GM18508 (cell line): ENCODE measurements around the gene FKBP2.

Experiments
- ATAC-seq: cut with Tn5 transposase; IDR thresholded peaks from one replicate; pipeline ENCODE4 v1.9.1; 2021; ENCODE audit warnings: moderate number of reproducible peaks; ENCODE audit not compliant: insufficient read depth, unreplicated experiment

Gene FKBP2

DNA sequence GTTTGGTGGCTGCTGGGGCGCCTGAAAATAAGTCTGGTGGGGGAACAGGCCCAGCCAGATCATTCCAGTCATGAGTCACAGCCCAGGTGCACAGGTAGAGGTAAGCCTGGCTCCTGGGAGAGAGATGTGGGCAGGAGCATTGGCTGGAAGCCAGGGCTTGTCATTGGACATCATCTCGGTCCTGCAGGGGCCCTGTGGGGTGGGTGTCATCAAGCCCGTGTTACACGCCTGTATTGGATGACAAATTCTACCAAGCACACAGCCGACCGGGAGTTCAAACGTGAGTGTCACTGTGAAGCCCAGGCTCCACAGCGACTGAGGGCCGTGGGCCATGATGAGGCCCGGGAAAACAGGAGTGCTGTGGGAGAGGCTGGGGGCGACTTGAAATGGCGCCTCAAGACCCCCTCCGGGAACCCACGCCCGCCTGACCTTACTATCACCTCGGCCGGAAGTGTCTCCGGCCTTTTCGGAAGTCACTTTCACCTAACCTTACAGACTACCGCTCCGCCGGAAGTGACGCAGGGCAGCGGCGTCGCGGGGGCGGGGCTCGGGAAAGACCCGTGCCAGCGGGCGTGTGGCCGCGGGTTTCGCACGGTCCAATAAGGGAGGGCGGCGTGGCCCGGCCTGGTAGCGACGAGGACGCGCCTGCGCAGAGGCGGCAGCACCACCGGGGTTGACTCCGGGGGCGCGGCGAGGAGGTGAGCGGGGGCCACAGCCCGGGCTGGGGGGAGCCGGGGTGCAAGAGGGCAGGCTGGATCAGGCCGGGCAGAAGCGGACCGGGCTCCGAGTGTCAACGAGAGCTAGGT is at the start of gene FKBP2:
TSS of gene FKBP2 (plus strand) at position 661 of the 806 bp plus-strand sequence. CDS start 1,293 bp downstream, outside the sequence.
- peak; percentile 38 for ATAC-seq

- no peak for ATAC-seq
Measured at GRCh38 chr11:64192434-64192833, 48.5 kb upstream of the FKBP2 start.

GRCh38 chr11:64196626-64197025 is 44.3 kb upstream of the FKBP2 start:
- ATAC-seq = no peak

- no peak for ATAC-seq
Measured at GRCh38 chr11:64198511-64198910, 42.4 kb upstream of the FKBP2 start.

GRCh38 chr11:64201543-64201942 is 39.4 kb upstream of the FKBP2 start:
- ATAC-seq = no peak

- ATAC-seq = no peak
Measured at GRCh38 chr11:64202992-64203391, 37.9 kb upstream of the FKBP2 start.

DNA sequence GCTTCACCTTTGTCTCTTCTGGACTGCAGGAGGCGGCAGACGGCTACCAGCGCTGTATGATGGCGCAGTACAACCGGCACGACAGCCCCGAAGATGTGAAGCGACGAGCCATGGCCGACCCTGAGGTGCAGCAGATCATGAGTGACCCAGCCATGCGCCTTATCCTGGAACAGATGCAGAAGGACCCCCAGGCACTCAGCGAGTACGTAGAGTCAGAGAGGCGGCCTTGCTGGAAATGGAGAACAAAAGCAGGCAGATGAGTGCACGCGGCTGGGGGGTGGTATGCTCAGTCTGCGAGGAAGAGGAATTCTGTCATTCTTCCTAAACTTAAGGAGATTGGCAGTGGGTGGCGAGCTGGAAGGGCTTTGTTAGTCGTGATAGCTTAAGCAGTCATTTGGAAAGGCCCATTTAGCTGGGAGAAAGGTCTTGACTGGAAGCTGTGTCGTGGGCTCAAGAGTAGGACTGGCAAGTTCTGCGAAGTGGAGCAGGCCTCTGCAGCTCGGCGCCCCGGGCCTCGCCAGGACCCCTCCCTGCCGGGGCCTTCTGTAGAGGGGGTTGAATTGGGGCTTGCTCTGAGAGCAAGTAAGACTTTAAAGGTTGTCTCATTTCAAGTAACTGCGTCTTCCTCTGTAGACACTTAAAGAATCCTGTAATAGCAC is 37.3 kb upstream of the FKBP2 start:
- no peak for ATAC-seq

DNA sequence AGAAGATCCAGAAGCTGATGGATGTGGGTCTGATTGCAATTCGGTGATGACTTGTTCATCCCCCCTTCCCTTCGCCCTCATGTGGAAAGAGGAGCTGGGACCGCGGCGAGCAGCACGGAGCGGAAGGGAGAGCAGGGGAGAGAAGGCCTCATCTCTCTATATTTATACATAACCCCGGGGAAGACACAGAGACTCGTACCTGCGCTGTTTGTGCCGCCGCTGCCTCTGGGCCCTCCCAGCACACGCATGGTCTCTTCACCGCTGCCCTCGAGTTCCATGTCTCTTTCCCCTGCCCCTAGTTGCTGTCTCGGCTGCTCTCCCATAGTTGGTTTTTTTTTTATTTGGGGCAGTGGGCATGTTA is 36.8 kb upstream of the FKBP2 start:
- no peak for ATAC-seq

DNA sequence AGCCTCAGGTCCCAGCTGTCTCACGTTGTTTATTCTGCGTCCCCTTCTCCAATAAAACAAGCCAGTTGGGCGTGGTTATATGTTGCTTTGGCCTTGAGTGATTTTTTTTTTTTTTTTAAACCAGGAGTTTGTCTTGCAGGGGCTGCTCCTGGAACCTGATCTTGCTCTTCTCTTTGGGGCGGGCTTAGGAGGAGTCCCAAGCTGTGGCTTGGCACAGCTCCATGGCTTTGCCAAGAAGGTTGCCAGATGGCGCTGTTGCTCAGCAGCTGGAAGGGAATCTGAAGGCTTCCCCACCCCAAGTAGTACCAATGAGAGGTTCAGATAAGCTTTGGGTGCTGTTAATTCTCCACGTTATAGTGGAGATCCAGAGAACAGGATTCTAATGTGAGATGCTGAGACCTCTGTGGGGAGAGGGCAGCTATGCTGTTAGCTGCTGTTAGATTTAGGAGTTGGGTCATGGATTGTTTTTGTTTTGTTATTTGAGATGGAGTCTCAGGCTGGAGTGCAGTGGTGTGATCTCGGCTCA is 36.4 kb upstream of the FKBP2 start:
- no peak for ATAC-seq

- no peak for ATAC-seq
Measured at GRCh38 chr11:64206457-64207255, 34.2 kb upstream of the FKBP2 start, which contains the start of gene FERMT3. Gene FERMT3 (plus strand): TSS chr11:64206721. CDS start chr11:64207365, 644 bp downstream.

DNA sequence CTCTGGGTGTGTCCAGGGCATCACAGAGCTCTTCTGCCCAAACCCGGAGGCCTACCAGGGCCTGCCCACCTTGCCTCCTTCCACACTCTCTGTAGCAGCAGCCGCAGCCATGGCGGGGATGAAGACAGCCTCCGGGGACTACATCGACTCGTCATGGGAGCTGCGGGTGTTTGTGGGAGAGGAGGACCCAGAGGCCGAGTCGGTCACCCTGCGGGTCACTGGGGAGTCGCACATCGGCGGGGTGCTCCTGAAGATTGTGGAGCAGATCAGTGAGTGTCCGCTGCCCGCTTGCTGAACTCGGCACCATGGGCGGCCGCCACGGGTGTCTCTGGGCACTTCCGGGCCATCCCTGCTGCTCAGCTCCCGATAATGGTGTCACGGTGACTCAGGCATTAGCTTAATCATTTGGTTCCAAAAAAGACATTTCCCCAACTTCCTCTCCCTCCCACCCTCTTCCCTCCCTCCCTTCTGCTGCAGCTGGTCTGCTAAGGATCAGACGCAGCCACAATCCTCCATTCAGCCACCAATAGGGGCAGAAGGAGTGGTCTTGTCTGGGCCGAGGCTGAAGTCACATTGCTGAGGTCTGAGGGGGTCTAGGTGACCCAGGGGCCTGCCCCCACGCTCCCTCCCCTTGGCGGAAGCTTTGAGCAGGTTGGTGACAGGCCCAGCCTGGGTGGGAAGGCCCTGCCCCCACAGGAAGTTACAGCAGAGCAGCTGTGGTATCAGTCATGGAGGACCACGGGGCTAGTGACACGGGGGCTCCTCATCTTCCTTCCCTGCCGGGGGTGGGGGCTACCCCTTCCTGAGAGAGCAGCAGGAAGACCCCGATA is 33.4 kb upstream of the FKBP2 start:
- ATAC-seq = no peak

- no peak for ATAC-seq
Measured at GRCh38 chr11:64208086-64208795, 32.7 kb upstream of the FKBP2 start.

- no peak for ATAC-seq
Measured at GRCh38 chr11:64208796-64209562, 31.9 kb upstream of the FKBP2 start.

DNA sequence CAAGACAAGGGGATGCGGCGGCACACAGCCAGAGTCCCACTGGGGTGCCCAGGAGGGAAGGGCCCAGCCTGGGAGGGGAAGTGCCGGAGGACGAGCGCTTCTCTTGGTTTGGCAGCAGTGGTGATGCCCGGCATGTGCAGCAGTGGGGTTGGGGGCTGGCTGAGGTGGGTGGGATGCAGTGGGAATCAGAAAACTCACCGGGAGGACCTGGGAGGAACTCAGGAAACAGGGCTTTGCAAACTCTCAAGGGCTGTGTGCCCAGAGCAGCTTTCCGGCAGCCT is 31.4 kb upstream of the FKBP2 start:
- ATAC-seq = no peak

DNA sequence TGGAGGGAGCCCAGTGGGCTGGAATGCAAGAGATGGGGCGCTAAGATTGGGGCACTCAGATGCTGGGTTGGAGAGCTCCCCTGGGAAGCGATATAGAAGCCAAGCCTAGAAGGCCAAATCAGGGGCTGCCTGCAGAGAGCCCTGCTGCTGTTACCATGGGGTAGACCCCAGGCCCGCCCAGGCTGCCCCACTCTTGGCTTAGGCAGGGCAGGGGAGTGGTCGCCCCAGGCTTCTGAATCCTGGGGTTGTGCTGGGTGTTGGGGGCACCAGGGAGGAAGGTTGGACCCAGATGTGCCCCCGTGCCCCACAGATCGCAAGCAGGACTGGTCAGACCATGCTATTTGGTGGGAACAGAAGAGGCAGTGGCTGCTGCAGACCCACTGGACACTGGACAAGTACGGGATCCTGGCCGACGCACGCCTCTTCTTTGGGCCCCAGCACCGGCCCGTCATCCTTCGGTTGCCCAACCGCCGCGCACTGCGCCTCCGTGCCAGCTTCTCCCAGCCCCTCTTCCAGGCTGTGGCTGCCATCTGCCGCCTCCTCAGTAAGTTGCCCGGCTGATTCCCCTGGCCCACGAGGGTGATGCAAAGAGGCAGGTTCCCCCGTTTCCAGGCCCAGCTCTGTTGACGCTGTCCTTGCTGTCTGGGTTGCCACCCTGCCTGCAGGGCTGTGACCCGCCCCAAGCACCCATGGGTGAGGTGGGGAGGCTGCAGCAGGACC is 30.4 kb upstream of the FKBP2 start:
- ATAC-seq = no peak

GRCh38 chr11:64211181-64211872 is 29.6 kb upstream of the FKBP2 start:
- ATAC-seq = no peak

GRCh38 chr11:64216879-64217278 is 24.0 kb upstream of the FKBP2 start:
- no peak for ATAC-seq
